Mesenchymal stem cell (in vitro differentiated cells and primary cell): ENCODE results near the gene XRN2.

ENCODE experiments used
- DNase-seq: peaks from one replicate; pipeline ENCODE4 v3.0.0-alpha.2; 2013
- H2AFZ ChIP-seq: one replicate; pipeline ENCODE4 v1.6.1; 2013; ENCODE audit warnings: low read depth, mild to moderate bottlenecking, control low read depth, inconsistent platforms, low read length, moderate library complexity
- H2AK5ac ChIP-seq: 2 replicates; pipeline ENCODE4 v1.6.1; 2013; ENCODE audit warnings: low read length, moderate library complexity, mild to moderate bottlenecking, inconsistent platforms; ENCODE audit not compliant: severe bottlenecking
- H2BK120ac ChIP-seq: one replicate; pipeline ENCODE4 v1.6.1; 2013; ENCODE audit warnings: low read depth, mild to moderate bottlenecking, inconsistent platforms, low read length, moderate library complexity
- H2BK12ac ChIP-seq, 2 experiments: one replicate each; pipeline ENCODE4 v1.6.1; 2013; ENCODE audit warnings: inconsistent platforms in 2 of 2, low read length in 2 of 2, mild to moderate bottlenecking in 2 of 2, moderate library complexity in 2 of 2, control low read depth in 1 of 2
- H2BK15ac ChIP-seq: one replicate; pipeline ENCODE4 v1.6.1; 2013; ENCODE audit warnings: mild to moderate bottlenecking, low read depth, inconsistent platforms; ENCODE audit not compliant: poor library complexity, severe bottlenecking
- H2BK5ac ChIP-seq: 2 replicates; pipeline ENCODE4 v1.6.1; 2013; ENCODE audit warnings: low read depth, mild to moderate bottlenecking, low read length, control low read depth, inconsistent platforms; ENCODE audit not compliant: poor library complexity, severe bottlenecking
- H3K14ac ChIP-seq, 2 experiments: one replicate each; pipeline ENCODE4 v1.6.1; 2013; ENCODE audit warnings: inconsistent platforms in 2 of 2, low read length in 2 of 2, control low read depth in 1 of 2, mild to moderate bottlenecking in 1 of 2, moderate library complexity in 1 of 2
- H3K18ac ChIP-seq, 2 experiments: one replicate each; pipeline ENCODE4 v1.6.1; 2013; ENCODE audit warnings: inconsistent platforms in 2 of 2, low read length in 2 of 2, control low read depth in 1 of 2, low read depth in 1 of 2, mild to moderate bottlenecking in 1 of 2
- H3K23ac ChIP-seq, 2 experiments: one replicate each; pipeline ENCODE4 v1.6.1; 2013; ENCODE audit warnings: inconsistent platforms in 2 of 2, low read length in 2 of 2, mild to moderate bottlenecking in 2 of 2, moderate library complexity in 2 of 2, control low read depth in 1 of 2
- H3K27ac ChIP-seq: 2 replicates; pipeline ENCODE4 v1.5.1; 2013; ENCODE audit warnings: mild to moderate bottlenecking, moderate library complexity, low read length, control low read depth, inconsistent platforms; ENCODE audit not compliant: poor library complexity, severe bottlenecking
- H3K27me3 ChIP-seq, 2 experiments: 2 replicates each; pipeline versions ENCODE4 v1.6.1 to v1.7.0; 2013; ENCODE audit warnings: low read length in 2 of 2, mild to moderate bottlenecking in 2 of 2, moderate library complexity in 2 of 2, control low read depth in 1 of 2, inconsistent platforms in 1 of 2; ENCODE audit not compliant: control insufficient read depth in 1 of 2, insufficient read depth in 1 of 2
- H3K36me3 ChIP-seq, 2 experiments: 2 replicates each; pipeline versions ENCODE4 v1.6.1 to v1.7.0; 2013; ENCODE audit warnings: low read length in 2 of 2, control low read depth in 1 of 2, inconsistent platforms in 1 of 2, low read depth in 1 of 2, mild to moderate bottlenecking in 1 of 2; ENCODE audit not compliant: insufficient read depth in 2 of 2, control insufficient read depth in 1 of 2
- H3K4ac ChIP-seq, 2 experiments: one replicate each; pipeline ENCODE4 v1.6.1; 2013; ENCODE audit warnings: inconsistent platforms in 2 of 2, low read length in 2 of 2, mild to moderate bottlenecking in 2 of 2, moderate library complexity in 2 of 2, control low read depth in 1 of 2, low read depth in 1 of 2
- H3K4me1 ChIP-seq: 2 replicates; pipeline ENCODE4 v1.6.1; 2013; ENCODE audit warnings: low read depth, low read length, control low read depth; ENCODE audit not compliant: control insufficient read depth, insufficient read depth
- H3K4me2 ChIP-seq: 2 replicates; pipeline ENCODE4 v1.6.1; 2013; ENCODE audit warnings: low read length, mild to moderate bottlenecking, inconsistent platforms; ENCODE audit not compliant: poor library complexity, severe bottlenecking
- H3K4me3 ChIP-seq, 2 experiments: 2 replicates each; pipeline versions ENCODE4 v1.5.1 to v1.7.0; 2013; ENCODE audit warnings: low read length in 2 of 2, mild to moderate bottlenecking in 2 of 2, control low read depth in 1 of 2, low read depth in 1 of 2; ENCODE audit not compliant: insufficient read depth in 1 of 2
- H3K79me1 ChIP-seq: replicated peaks from 2 replicates; pipeline ENCODE4 v1.6.1; 2013; ENCODE audit warnings: mild to moderate bottlenecking, control low read depth, low read length, inconsistent platforms; ENCODE audit not compliant: poor library complexity, severe bottlenecking
- H3K9ac ChIP-seq: 2 replicates; pipeline ENCODE4 v1.7.0; 2013; ENCODE audit warnings: mild to moderate bottlenecking, low read length, moderate library complexity
- H3K9me3 ChIP-seq: 2 replicates; pipeline ENCODE4 v1.7.0; 2013; ENCODE audit warnings: mild to moderate bottlenecking, low read length; ENCODE audit not compliant: control insufficient read depth
- H4K8ac ChIP-seq: one replicate; pipeline ENCODE4 v1.6.1; 2013; ENCODE audit warnings: inconsistent platforms, mild to moderate bottlenecking, low read length, moderate library complexity
- H4K91ac ChIP-seq: one replicate; pipeline ENCODE4 v1.6.1; 2013; ENCODE audit warnings: mild to moderate bottlenecking, low read length, inconsistent platforms
- WGBS: methylation state at CpG from one replicate; pipeline ENCODE4 v1.1.7; 2013; ENCODE audit warnings: mixed read lengths; 5-methylcytosine and 5-hydroxymethylcytosine counted together

Gene XRN2

GRCh38 chr20:21339499-21339898 lies 36.4 kb downstream of the XRN2 start:
- H3K23ac ChIP-seq: no peak overlapping the region
- no peak overlapping the region for H4K8ac ChIP-seq
- 89% methylated on average over 3 of the region's 3 CpGs for WGBS
- no peak overlapping the region for H3K9ac ChIP-seq
- no peaks in the 10 kb centered on the region for H3K9me3 ChIP-seq
- H2BK120ac ChIP-seq: no peak overlapping the region
- H2BK15ac ChIP-seq: no peak overlapping the region
- H3K36me3 ChIP-seq: peaks cover 16 to 93% of the 10 kb centered on the region in 2 experiments
- H3K4me1 ChIP-seq: no peaks in the 10 kb centered on the region
- DNase-seq: no peak
- no peak overlapping the region for H3K4me2 ChIP-seq
- no peak overlapping the region for H2AFZ ChIP-seq
- H4K91ac ChIP-seq: no peak overlapping the region
- peaks cover 33% of the 10 kb centered on the region for H3K79me1 ChIP-seq
- no peaks in the 10 kb centered on the region for H3K27me3 ChIP-seq
- no peak overlapping the region for H3K27ac ChIP-seq
- H2BK5ac ChIP-seq: no peak overlapping the region
- no peak overlapping the region for H2BK12ac ChIP-seq
- H3K4ac ChIP-seq: no peak overlapping the region
- no peak overlapping the region for H3K18ac ChIP-seq
- no peak overlapping the region for H3K14ac ChIP-seq
- no peak overlapping the region for H2AK5ac ChIP-seq
- no peak overlapping the region for H3K4me3 ChIP-seq

GRCh38 chr20:21340991-21341697 lies 38.0 kb downstream of the XRN2 start:
- no peak overlapping the region for H3K9ac ChIP-seq
- no peak overlapping the region for H2BK15ac ChIP-seq
- H3K9me3 ChIP-seq: no peaks in the 10 kb centered on the region
- no peak overlapping the region for H3K14ac ChIP-seq
- H3K4me1 ChIP-seq: no peaks in the 10 kb centered on the region
- no peak overlapping the region for H3K4ac ChIP-seq
- no peak overlapping the region for H2BK5ac ChIP-seq
- peaks cover 26% of the 10 kb centered on the region for H3K79me1 ChIP-seq
- no peak overlapping the region for H2BK120ac ChIP-seq
- no peak overlapping the region for H3K4me2 ChIP-seq
- H3K23ac ChIP-seq: no peak overlapping the region
- no peak overlapping the region for H4K8ac ChIP-seq
- H3K27ac ChIP-seq: no peak overlapping the region
- peaks cover 11 to 93% of the 10 kb centered on the region in 2 experiments for H3K36me3 ChIP-seq
- H3K27me3 ChIP-seq: no peaks in the 10 kb centered on the region
- H3K18ac ChIP-seq: no peak overlapping the region
- no peak overlapping the region for H2AFZ ChIP-seq
- no peak for DNase-seq
- H2BK12ac ChIP-seq: no peak overlapping the region
- 94% methylated on average over 3 of the region's 3 CpGs for WGBS
- no peak overlapping the region for H4K91ac ChIP-seq
- H3K4me3 ChIP-seq: no peak overlapping the region
- no peak overlapping the region for H2AK5ac ChIP-seq

- no peaks in the 10 kb centered on the region for H3K9me3 ChIP-seq
- H3K18ac ChIP-seq: no peak overlapping the region
- H3K14ac ChIP-seq: no peak overlapping the region
- H3K27ac ChIP-seq: no peak overlapping the region
- no peak overlapping the region for H3K23ac ChIP-seq
- no peak overlapping the region for H3K4me3 ChIP-seq
- no peak overlapping the region for H2BK12ac ChIP-seq
- H2BK5ac ChIP-seq: no peak overlapping the region
- H3K27me3 ChIP-seq: no peaks in the 10 kb centered on the region
- no CpG with 5 or more reads among the region's 4 CpGs for WGBS
- H3K4me2 ChIP-seq: no peak overlapping the region
- DNase-seq: no peak
- H3K9ac ChIP-seq: no peak overlapping the region
- H4K8ac ChIP-seq: no peak overlapping the region
- peaks cover 3 to 93% of the 10 kb centered on the region in 2 experiments for H3K36me3 ChIP-seq
- H3K79me1 ChIP-seq: peaks cover 14% of the 10 kb centered on the region
- no peak overlapping the region for H2BK120ac ChIP-seq
- H3K4me1 ChIP-seq: no peaks in the 10 kb centered on the region
- H2BK15ac ChIP-seq: no peak overlapping the region
- no peak overlapping the region for H3K4ac ChIP-seq
- no peak overlapping the region for H2AK5ac ChIP-seq
- H4K91ac ChIP-seq: no peak overlapping the region
- no peak overlapping the region for H2AFZ ChIP-seq
Measured at GRCh38 chr20:21342656-21343345, 39.7 kb downstream of the XRN2 start.

- H3K79me1 ChIP-seq: peaks cover 10% of the 10 kb centered on the region
- 89% methylated on average over 4 of the region's 5 CpGs for WGBS
- H2BK5ac ChIP-seq: no peak overlapping the region
- no peak overlapping the region for H3K18ac ChIP-seq
- H3K4me1 ChIP-seq: no peaks in the 10 kb centered on the region
- no peaks in the 10 kb centered on the region for H3K27me3 ChIP-seq
- H3K27ac ChIP-seq: no peak overlapping the region
- H3K23ac ChIP-seq: no peak overlapping the region
- no peaks in the 10 kb centered on the region for H3K9me3 ChIP-seq
- H2BK12ac ChIP-seq: no peak overlapping the region
- H4K8ac ChIP-seq: no peak overlapping the region
- H2BK120ac ChIP-seq: no peak overlapping the region
- peaks cover 3 to 93% of the 10 kb centered on the region in 2 experiments for H3K36me3 ChIP-seq
- no peak overlapping the region for H3K4me2 ChIP-seq
- no peak overlapping the region for H3K14ac ChIP-seq
- no peak overlapping the region for H4K91ac ChIP-seq
- DNase-seq: no peak
- no peak overlapping the region for H2BK15ac ChIP-seq
- H3K4ac ChIP-seq: no peak overlapping the region
- H2AFZ ChIP-seq: no peak overlapping the region
- no peak overlapping the region for H3K9ac ChIP-seq
- H2AK5ac ChIP-seq: no peak overlapping the region
- H3K4me3 ChIP-seq: no peak overlapping the region
Measured at GRCh38 chr20:21344206-21344900, 41.2 kb downstream of the XRN2 start.
